Tibial nerve (tissue), 4 donors: ENCODE results near the gene MAP3K20. TPM values are rescaled to one million over a fixed set of nuclear protein-coding genes. Genes with fewer than 3 reads are reported as not detected.

Experiments used
- DNase-seq, 2 donors: peaks; one replicate each; pipeline ENCODE4 v3.0.0-alpha.2; 2019; ENCODE audit warnings: low spot score in 2 of 2
- H3K27ac ChIP-seq, 4 donors: fragments of 200-600 bp; sonication (generic) in 3 of 4; one replicate each; pipeline ENCODE4 v1.5.1; 2017 to 2019; ENCODE audit warnings: mild to moderate bottlenecking in 1 of 4
- H3K27me3 ChIP-seq, 2 donors: fragments of 200-600 bp; sonication (generic) in 1 of 2; one replicate each; pipeline versions ENCODE4 v1.5.1 to v1.6.0; 2017 to 2019
- H3K36me3 ChIP-seq, 3 donors: fragments of 200-600 bp; sonication (generic); one replicate each; pipeline ENCODE4 v1.5.1; 2018 to 2019
- H3K4me1 ChIP-seq, 4 donors: fragments of 200-600 bp; sonication (generic) in 3 of 4; one replicate each; pipeline ENCODE4 v1.5.1; 2017 to 2019
- H3K4me3 ChIP-seq, 4 donors: fragments of 200-600 bp; sonication (generic) in 3 of 4; one replicate each; pipeline ENCODE4 v1.5.1; 2017 to 2019; ENCODE audit warnings: mild to moderate bottlenecking in 1 of 4, moderate library complexity in 1 of 4
- H3K9me3 ChIP-seq, 4 donors: fragments of 200-600 bp; sonication (generic) in 3 of 4; one replicate each; pipeline ENCODE4 v1.5.1; 2017 to 2019
- CTCF ChIP-seq, 5 experiments: fragments of 200-600 bp in 3 of 5; fragments of 450-650 bp in 2 of 5; sonication (generic) in 3 of 5; IDR thresholded peaks; one replicate each; pipeline ENCODE4 v1.5.1; 2016 to 2019; ENCODE audit warnings: antibody characterized with exemption in 5 of 5, mild to moderate bottlenecking in 3 of 5, moderate library complexity in 2 of 5
- EP300 ChIP-seq, 2 donors: sonication (generic); formaldehyde crosslinking; IDR thresholded peaks; one replicate each; pipeline ENCODE4 v1.6.1; 2017; ENCODE audit warnings: antibody characterized with exemption in 2 of 2, mild to moderate bottlenecking in 1 of 2
- POLR2A ChIP-seq, 2 donors: fragments of 450-650 bp; IDR thresholded peaks; one replicate each; pipeline ENCODE4 v1.6.1; 2017; ENCODE audit warnings: antibody characterized with exemption in 2 of 2, mild to moderate bottlenecking in 2 of 2, moderate library complexity in 2 of 2
- WGBS, 2 donors: methylation state at CpG; one replicate each; pipeline ENCODE4 v1.1.5; 2018; 5-methylcytosine and 5-hydroxymethylcytosine counted together
- total RNA-seq, 4 donors: library from RNA; depleted of rRNA; stranded (reverse); fragments of >200 nt; gene quantifications; one replicate each; pipeline ENCODE4 v1.1.0, GENCODE V29; 2016

Gene MAP3K20
- total RNA-seq, 4 donors from 2014 or later: 21.9 to 32.6 (median 23.2) TPM

GRCh38 chr2:173109253-173110188, 33.9 kb downstream of the MAP3K20 start:
- Histone ChIP-seq H3K4me3 (no peak overlapping the region), H3K36me3 (no peaks in the 10 kb centered on the region), H3K27me3 (no peaks in the 10 kb centered on the region), H3K9me3 (peaks cover 0 to 4% (median 0%) of the 10 kb centered on the region in 4 donors), H3K27ac (no peak overlapping the region), H3K4me1 (peaks cover 0 to 3% (median 0%) of the 10 kb centered on the region in 4 donors)
- no peak for TF ChIP-seq CTCF (IDR thresholded peaks at IDR 0.05)
- no peak for TF ChIP-seq POLR2A (IDR thresholded peaks at IDR 0.05)
- no peak for TF ChIP-seq EP300 (IDR thresholded peaks at IDR 0.05)
- DNase-seq: no peak
- 61 to 66% methylated on average over 6 of the region's 6 CpGs for WGBS, 2 donors

GRCh38 chr2:173117678-173118077, 42.0 kb downstream of the MAP3K20 start:
- TF ChIP-seq POLR2A (IDR thresholded peaks at IDR 0.05): no peak
- TF ChIP-seq EP300 (IDR thresholded peaks at IDR 0.05): no peak
- no peak for TF ChIP-seq CTCF (IDR thresholded peaks at IDR 0.05)
- Histone ChIP-seq H3K27me3 (no peaks in the 10 kb centered on the region), H3K4me1 (peaks cover 0 to 10% (median 2%) of the 10 kb centered on the region in 4 donors), H3K27ac (no peak overlapping the region), H3K9me3 (no peaks in the 10 kb centered on the region), H3K36me3 (no peaks in the 10 kb centered on the region), H3K4me3 (no peak overlapping the region)
- no peak for DNase-seq

- Histone ChIP-seq H3K4me1 (peaks cover 0 to 10% (median 2%) of the 10 kb centered on the region in 4 donors), H3K27me3 (no peaks in the 10 kb centered on the region), H3K27ac (no peak overlapping the region), H3K9me3 (no peaks in the 10 kb centered on the region), H3K36me3 (no peaks in the 10 kb centered on the region), H3K4me3 (no peak overlapping the region)
- 88 to 97% methylated on average over 1 of the region's 1 CpG for WGBS, 2 donors
- TF ChIP-seq CTCF (IDR thresholded peaks at IDR 0.05) (no peak), EP300 (IDR thresholded peaks at IDR 0.05) (no peak), POLR2A (IDR thresholded peaks at IDR 0.05) (no peak)
- no peak for DNase-seq
These were observed 42.7 kb downstream of the MAP3K20 start for GRCh38 chr2:173118395-173118794.

GRCh38 chr2:173119069-173119807, 43.6 kb downstream of the MAP3K20 start:
- 56% methylated on average over 5 of the region's 5 CpGs for WGBS, 2 donors
- no peak for DNase-seq
- no peak overlapping the region for H3K27ac ChIP-seq
- H3K4me1 ChIP-seq: peaks cover 0 to 10% (median 2%) of the 10 kb centered on the region in 4 donors
- no peaks in the 10 kb centered on the region for H3K27me3 ChIP-seq
- H3K4me3 ChIP-seq: no peak overlapping the region
- peaks cover 0 to 2% (median 0%) of the 10 kb centered on the region in 3 donors for H3K36me3 ChIP-seq
- H3K9me3 ChIP-seq: no peaks in the 10 kb centered on the region
- TF ChIP-seq EP300 (IDR thresholded peaks at IDR 0.05) (peak in 1 of 2 donors; percentile 55), CTCF (IDR thresholded peaks at IDR 0.05) (no peak), POLR2A (IDR thresholded peaks at IDR 0.05) (no peak)

- Histone ChIP-seq H3K27me3 (no peaks in the 10 kb centered on the region), H3K4me3 (no peak overlapping the region), H3K27ac (no peak overlapping the region), H3K36me3 (peaks cover 0 to 9% (median 0%) of the 10 kb centered on the region in 3 donors), H3K4me1 (peaks cover 0 to 10% (median 2%) of the 10 kb centered on the region in 4 donors), H3K9me3 (no peaks in the 10 kb centered on the region)
- 73 to 82% methylated on average over 2 of the region's 2 CpGs for WGBS, 2 donors
- DNase-seq: no peak
- TF ChIP-seq POLR2A (IDR thresholded peaks at IDR 0.05): no peak
- TF ChIP-seq EP300 (IDR thresholded peaks at IDR 0.05): no peak
- TF ChIP-seq CTCF (IDR thresholded peaks at IDR 0.05): no peak
These were observed 44.3 kb downstream of the MAP3K20 start for GRCh38 chr2:173119944-173120343.
